Measurements from ENCODE around the gene MYOD1.

GRCh38 chr11:17719028-17719937 lies at the start of gene MYOD1:
- TF ChIP-seq CTCF (conservative IDR thresholded peaks at IDR 0.05; ENCODE audit: low read depth, low read length) (no peak), SMC3 (IDR thresholded peaks at IDR 0.05; ENCODE audit: low read depth, low read length) (no peak), RFX5 (IDR thresholded peaks at IDR 0.05; ENCODE audit: low read depth, low read length) (no peak), USF2 (IDR thresholded peaks at IDR 0.05; ENCODE audit: low read depth, low read length) (no peak), CHD1 (IDR thresholded peaks at IDR 0.05; ENCODE audit: low read depth, low read length) (no peak), MXI1 (IDR thresholded peaks at IDR 0.05; ENCODE audit: borderline replicate concordance, low read depth, low read length) (no peak), RAD21 (IDR thresholded peaks at IDR 0.05; ENCODE audit: low read length) (no peak), POLR2A (IDR thresholded peaks at IDR 0.05; ENCODE audit: low read depth, low read length) (no peak), MAZ (IDR thresholded peaks at IDR 0.05; ENCODE audit: borderline replicate concordance, low read depth, low read length) (no peak), CEBPB (IDR thresholded peaks at IDR 0.05; ENCODE audit: low read depth, low read length) (no peak), RCOR1 (IDR thresholded peaks at IDR 0.05; ENCODE audit: insufficient replicate concordance, low read length) (no peak), BHLHE40 (IDR thresholded peaks at IDR 0.05; ENCODE audit: low read depth, low read length) (no peak)
- TF ChIP-seq, protein P1, sequence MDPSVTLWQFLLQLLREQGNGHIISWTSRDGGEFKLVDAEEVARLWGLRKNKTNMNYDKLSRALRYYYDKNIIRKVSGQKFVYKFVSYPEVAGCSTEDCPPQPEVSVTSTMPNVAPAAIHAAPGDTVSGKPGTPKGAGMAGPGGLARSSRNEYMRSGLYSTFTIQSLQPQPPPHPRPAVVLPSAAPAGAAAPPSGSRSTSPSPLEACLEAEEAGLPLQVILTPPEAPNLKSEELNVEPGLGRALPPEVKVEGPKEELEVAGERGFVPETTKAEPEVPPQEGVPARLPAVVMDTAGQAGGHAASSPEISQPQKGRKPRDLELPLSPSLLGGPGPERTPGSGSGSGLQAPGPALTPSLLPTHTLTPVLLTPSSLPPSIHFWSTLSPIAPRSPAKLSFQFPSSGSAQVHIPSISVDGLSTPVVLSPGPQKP (IDR thresholded peaks at IDR 0.05; ENCODE audit: borderline replicate concordance, low read depth, low read length) = no peak
